Stimulated activated CD4-positive, alpha-beta T cell treated with anti-CD3 and anti-CD28 coated beads, TNF-alpha, amount 100 ng/mL, for 48 hours (primary cell): ENCODE results near the gene BIN1.

ENCODE experiments used
- DNase-seq, 3 donors: peaks; one replicate each; pipeline ENCODE4 v3.0.0-alpha.2; 2020; ENCODE audit warnings: low read depth in 3 of 3

Gene BIN1

DNA sequence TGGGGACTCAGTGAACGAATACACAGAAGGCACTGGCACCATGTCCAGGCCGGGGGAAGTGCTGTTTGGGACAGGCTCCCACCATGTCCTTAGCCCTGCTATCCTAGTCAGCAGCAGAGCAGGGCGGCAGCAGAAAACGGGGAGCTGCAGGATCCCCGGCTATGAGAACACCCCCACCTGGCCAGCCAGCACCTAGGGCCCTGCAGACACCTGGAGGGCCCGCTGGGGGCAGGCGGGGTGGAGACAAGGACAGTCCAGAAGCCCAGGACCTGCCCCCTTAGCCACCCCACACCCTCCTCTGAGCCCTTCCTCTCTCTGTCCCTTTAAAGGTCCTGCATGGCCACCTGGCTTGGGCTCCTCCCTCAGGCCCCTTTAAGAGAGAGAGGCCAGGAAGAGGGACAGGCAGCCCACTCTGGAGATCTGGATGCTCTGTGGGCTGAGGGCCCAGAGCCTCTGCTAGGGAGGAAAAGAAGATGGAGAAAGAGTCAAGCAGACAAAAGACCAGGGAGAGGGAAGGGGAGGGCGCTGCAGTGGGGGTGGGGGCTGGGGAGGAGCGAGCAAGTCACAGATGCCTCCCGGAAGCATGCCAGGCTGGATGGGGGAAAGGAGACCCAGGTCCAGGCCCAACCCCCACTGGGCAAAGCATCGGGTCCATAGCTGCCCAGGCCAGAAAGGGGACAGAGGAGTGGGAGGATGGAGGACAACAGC is 48.6 kb downstream of the BIN1 start:
- no peak for DNase-seq

DNA sequence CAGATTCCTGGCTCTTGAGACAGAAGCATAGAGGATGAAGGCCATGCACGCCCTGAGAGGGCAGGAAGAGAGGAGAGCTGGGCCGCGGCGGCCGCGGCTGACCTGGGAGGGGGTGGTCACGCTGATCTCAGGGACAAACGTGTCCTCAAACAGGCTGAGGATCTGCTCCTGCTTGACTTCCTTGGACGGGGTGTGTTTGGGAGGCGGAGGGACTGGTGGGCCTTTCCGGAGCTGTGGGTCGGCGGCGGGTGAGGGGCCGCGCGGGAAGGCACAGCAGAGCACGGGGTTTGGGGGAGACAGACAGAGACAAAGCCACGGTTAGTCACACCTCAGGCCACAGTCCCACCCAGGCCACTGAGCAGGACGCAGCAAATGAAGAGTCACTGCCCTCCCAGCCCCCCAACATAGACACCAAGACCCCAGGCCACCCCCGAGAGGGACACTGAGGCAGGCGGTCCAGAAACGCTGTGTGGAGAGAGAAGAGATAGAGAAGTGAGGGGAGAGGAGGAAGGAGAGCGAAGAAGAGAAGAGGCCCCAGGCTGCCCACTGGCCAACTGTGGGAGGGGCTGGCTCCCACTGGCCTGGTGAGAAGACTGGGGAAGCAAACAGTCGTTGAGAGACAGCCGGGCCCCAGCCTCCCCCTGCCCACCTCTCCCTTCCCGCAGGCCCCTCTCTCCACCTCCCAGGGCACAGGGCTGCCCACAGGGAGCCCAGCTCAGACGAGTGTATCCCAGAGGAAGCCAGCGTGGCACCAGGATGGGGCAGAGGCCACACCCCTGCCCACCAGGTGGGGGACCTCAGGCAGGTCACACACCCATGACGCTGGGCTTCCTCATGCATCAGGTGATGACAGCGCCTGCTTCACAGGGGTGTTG is 49.3 kb downstream of the BIN1 start:
- no peak for DNase-seq

DNA sequence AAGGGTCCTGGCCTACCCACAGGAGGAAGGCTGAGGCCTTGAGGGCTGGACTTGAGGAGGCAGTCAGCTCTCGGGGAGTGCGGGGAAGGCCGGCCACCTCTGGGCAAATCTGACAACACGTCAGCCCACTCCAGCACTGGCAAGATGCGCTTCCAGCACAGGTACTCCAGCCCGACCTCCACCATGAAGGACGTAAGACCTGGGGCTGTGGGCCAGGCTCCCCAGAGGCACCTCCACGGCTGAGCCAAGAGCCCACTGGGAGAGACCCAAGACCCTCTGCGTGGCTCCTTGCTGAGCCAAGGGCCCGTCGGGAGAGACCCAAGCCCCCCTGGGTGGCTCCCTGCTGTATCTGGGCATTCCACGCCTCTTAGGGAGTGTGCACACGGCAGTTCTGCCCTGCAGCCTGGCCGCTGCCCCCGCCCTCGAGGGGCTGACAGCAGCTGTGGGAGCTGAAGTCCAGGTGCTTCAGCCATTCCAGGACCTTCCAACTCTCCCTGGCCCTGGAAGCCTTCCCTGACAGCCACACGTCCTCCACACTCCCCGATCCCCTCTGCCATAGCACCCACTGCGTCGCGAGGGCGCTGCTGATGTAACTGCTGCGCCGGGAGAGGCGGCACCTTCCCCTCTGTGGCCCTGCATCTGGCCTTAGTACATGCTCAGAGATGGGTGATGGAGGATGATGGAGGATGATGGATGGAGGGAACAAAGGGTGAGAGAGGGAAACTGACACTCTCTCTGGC is 50.2 kb downstream of the BIN1 start:
- no peak for DNase-seq

DNA sequence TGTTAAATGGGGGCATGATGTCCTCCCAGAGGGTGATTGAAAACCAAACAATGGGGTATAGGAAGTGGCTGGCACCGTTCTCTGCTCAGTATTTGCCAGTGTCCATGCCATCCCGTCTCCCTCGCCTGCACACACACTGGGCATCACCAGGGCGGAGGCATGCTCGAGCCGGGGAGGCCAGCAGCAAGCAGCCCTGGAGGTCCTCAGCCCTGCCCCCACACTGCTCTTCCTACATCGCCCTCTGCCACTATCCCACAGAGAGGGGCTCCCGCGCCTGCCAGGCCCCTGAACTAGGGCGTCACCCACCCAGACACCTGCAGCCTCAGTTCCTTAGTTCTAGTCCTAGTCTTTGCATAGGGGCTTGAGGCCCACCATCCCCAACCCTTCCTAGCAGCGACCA is 50.9 kb downstream of the BIN1 start:
- no peak for DNase-seq

DNA sequence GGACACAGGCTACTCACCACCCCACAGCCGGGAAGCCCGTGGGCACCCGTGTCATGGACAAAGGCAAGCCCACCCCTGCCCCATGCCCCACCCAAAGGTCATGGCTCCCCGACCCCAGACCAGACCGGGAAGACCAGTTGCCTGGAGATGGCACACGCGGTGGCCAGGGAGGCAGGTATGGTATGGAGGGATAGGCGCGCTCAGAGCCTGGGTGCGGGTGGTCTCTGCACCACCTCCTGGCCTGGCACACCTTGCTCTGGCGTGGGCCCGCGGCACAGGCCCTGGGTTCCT is 51.2 kb downstream of the BIN1 start:
- no peak for DNase-seq

DNA sequence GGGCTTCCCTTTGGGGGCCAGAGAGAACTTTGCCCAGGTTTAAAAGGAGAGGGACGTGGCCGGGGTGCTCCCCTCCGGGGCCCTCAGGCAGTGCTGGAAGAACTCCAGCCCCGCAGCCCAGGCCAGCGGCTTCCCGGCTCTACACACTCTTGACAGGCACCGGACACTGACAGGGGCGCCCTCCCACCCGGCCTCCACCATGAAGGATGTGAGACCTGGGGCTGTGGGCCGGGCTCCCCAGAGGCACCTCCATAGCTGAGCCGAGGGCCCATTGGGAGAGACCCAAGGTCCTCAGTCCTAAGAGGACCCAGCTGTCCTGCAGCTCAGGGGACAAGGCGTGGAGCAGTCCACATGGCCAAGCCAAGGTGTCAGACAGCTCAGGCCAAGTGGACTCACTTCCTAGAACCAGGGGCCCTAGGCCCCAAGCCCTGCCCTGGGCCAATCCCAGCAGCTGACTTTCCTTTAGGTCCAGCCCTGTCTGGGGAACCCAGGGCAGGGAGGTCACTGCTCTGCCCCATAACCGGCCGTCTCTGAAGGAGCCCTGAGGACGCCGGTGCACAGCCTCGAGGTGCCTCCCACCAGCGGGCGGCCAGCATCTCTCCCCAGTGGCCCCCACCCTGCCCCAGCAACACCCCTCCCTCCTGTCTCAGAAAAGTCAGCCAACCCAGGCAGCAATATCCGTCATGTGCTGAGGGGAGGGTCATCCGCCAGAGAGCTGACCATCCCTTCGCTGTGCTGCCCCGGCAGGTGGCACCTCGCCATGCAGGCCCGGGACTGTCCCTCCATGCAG is 51.8 kb downstream of the BIN1 start:
- DNase-seq: no peak

DNA sequence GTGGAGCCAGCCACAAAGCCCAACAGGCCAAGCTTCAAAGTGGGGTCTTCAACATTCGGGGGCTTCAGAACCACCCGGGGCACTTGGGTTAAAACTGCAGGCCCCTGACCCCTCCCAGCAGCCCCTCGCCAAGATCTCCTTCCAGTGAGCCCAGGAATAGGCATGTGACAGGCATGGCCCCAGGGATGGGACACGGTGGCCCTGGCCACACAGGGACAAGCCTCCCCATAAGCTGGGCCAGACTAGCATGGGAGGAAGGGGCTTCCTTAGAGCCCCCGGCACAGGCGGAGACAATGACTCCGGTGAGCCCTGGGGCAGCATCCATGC is 52.4 kb downstream of the BIN1 start:
- DNase-seq: no peak

DNA sequence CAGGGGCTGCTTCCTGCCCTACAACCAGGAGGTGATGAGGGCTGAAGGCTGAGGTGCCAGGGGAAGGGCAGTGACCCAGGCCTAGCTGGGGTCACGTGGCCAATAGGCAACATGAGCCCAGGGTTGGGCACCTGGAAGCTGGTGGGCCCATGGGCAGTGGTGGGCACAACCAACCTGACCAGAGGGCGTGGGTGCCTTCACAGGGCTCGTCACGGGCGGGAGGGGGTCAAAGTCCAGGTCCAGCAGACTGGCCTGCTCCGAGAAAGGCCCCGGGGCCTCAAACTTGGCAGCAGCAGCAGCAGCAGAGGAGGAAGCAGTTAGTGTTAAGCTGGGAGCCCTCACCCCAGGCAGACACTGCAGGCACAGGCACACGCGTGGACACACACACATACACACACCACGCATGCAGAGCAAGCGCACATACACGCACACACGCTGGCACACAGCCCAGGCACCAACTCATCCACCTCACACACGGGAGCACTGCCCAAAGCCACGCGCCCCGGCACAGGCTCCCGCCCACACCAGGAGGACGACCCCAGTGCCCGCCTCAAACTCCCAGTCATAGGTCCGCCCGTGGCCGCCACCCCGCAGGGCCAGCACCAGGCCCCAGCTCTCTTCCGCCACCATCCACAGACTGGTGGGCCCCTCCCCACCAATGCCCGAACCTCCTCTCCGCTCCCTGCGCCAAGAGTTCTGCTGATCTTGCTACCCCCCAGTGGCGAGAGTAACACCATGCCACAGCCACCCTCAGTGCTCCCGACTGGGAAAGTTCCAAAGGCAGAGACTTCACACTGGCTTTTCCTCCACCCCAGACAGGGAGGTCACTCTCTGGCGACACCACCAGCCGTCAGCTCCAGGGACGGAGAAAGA is 53.0 kb downstream of the BIN1 start:
- DNase-seq: no peak

DNA sequence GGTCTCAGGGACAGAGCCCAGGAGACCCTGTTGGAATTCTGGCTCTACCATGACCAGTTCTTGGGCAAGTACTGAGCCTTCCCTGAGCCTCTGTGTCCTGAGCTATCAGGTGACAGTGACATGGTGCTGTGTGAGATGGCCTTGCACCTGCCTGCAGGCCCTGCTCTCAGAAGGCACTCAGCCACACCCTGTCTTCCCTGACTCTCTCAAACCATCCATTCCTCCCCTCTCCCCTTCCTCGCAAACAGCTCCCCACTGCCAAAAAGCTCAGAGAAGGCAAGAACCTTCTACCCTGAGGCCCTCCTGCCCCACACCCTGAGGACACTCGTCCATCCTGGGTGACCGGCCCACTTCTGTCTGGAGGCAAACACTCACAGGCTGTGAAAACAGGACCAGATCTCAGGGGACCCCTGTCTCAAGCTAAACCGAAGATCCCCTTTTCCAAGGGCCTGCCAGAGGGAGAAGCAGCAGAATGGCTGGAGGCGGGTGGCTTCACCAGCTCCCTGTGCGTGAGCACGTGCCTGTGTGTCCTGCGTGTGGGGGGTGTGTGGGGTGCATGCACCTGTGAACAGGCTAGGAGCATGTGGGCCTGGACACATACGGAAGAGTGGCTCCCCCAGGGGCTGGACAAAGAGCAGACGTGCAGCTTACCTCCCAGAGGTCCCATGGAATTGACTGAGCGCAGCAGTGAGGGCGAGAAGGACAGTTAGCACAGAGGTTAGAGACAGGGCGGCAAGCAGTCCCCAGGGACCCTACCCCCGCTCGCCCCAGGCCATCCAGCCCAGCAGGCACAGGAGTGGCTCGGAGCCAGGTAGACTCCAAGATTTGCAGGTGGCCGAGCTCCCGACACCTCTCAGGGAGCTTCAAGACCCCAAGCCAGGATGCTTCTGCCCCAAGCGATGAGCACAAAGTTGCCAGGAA is 53.9 kb downstream of the BIN1 start:
- no peak for DNase-seq

DNA sequence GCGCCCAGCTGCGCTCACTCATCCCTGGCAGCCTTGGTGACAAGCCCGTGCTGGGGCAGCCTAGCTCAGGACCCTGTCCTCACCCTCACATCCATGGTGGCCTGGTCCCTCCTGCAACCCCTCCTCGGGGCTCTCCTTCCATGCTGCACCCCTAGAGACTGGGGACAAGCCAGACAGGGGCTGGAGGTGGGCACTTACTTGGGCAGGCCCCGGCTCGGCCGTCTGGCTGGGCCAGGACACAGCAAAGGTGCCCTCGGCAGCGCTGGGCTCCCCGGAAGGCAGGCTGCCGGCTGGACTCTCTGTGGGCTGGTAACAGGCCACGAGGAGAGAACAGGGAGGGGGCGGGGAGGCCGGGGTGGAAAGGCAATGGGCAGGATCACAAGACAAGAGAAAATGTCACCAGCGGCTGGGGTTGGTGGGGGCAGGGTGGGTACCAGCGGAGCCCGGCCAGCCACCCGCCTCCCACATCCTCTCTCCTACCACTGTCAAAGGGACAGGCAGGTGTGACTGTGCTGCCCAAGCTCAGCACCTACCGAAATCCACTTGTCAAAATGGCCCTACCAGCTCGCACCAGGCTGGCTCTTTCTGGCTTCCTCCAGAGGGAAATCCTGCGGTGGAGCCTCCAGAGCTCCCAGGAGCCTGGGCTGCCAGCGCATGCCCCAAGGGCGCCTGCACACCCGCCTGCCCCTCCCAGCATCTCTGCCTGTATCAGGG is 54.7 kb downstream of the BIN1 start:
- no peak for DNase-seq

DNA sequence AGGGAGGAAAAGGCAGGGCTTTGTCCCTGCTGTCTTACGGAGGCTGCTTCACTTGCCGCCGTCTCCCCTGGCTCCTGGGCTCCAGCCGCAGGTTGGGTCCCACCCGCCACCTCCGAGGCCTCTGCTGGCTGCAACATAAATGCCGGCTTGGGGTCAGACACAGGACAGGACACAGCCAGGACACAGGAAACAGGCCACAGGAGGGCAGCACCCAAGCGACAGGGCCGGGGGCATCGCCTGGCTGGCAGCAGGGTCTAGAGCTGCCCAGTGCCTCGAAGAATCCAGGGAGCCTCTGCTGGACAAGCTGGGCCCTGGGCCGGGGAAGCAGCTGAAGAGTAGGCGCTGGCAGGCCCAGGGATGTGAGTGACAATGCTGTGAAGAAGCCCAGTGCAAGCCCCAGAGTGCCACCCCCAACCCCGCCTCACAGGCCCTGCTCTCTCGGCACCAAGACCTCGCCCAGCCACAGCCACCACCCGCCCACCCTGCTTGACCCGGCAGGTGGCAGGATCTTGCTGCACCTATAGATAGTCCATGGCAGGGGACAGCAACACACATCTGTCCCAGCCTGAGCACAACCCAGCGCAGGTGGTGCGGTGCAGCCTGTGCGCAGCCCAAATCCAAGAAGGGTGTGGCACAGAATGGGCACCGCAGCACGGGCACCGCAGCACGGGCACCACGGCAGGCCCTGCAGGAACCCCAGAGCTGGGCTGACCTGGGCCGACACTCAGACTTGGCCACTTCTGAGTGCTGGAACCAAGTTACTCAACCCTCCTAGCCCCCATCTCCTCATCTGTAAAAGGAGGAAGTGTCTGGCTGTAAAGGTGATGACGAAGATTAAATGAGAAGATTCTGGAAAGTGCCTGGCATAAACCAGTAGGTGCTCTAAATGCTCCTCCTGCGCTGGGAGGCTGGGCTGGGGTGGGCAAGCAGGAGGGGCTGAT is 55.6 kb downstream of the BIN1 start:
- no peak for DNase-seq

DNA sequence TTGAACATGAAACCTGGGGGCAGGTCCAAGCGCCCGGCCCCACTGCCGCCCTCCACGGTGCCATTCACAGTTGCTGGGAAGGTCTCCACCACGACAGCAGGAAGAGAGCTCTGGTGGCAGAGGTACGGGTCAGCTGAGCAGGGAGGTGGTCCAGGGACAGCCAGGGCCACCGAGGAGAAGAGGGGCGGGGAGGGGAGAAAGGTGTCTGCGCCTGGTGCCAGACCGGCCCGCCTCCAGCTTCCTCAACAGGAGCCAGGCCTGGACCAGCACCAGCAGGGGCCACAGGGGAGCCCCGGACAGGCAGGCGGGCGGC is 56.2 kb downstream of the BIN1 start:
- no peak for DNase-seq

DNA sequence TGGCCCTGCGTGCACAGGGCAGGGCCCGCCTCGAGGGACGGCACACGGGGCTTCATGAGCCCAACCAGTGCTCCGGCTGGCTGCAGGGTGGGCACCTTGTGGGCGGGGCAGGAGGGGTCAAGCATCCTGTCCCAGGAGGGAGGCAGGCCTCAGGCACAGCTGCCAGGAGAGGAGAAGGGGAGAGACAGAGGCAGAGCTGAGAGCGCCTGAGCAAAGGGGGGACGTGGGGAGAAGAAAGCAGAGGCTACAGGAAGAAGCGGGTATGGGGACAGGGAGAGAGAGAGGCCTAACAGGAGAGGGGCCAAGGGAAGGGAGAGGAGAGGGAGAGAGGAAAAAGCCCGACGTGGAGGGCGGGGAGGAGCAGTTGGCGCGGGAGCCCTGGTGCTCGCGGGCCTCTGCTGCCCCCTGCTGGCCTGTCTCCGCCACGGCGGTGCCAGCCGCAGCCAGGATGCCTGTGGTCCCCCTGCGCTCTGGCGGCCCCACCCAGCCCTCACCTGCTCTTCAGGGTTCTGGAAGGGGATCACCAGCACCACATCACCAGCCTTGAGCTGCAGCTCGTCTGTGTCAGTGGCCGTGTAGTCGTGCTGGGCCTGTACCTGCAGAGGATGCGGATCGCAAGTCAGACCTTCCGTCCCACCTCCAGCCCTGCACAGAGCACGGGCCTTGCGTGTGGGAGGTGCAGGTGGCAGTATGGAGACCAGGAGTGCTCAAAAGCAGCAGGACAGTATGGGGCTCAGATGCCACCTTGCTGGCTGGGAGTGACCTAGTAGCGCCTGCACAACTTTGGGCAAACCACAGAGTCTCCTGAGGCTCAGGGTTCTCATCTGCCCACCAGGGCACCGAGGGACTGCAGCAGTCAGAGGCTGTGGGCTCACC is 56.8 kb downstream of the BIN1 start:
- peak in 2 of 3 donors; percentile 47 to 62 for DNase-seq

DNA sequence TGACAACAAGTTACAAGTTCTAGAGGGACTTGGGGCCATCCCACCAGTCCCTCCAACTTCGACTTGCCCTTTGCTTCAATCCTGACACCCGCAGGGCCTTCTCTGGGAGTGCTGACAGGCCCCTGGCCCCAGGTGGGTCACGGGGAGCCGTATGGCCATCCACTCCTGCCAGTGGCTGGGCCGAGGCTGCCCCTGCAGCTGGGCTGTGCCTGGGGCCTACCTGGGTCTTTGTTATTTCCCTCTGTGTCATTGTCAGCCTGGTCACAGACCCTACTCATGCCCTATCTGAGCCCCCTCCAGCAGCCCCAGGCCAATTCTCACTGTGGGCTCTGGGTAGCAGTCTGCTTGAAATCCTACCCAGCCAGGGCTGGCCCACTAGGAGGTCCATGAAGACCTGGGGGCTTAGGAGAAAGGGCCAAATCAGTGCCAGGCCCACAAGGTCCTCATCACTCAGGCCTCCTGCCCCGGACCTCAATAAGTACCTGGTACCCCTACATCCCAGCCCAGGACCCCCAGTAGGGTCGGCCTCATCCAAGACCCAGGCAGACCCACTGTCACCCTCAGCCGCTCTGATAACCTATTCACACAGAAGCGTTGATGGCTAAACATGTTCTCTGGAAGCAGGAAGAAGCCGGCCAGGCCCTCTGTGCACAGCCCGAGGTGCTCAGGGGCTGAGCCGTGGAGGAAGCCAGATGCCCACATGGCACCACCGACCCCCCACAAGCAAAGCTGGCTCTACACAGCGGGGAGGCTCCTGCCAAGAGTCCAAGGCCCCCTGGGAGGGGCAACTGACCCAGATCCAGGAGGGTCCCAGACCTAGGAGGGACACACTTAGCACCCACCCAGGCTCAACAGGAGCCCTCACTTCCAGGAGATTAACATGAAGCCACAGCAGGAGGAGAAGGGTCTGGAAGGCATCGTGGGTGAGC is 57.7 kb downstream of the BIN1 start:
- DNase-seq: no peak

DNA sequence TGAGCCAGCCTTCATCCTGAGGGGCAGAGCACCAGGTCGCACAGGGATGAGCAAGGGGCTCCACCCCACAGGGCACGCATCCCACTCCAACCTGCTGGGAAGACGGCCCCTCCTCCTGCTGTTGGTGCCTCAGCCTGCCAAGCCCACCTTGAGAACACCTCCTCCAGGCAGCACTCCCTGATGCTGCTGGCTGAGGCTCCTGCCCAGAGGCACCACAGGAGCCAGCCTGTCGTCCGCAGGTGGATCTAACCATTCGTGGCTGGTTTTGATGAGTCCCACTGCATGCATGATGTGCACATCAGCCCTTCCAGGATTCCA is 58.4 kb downstream of the BIN1 start:
- DNase-seq: no peak
